NCI-H2107 (cell line): ENCODE results near the gene GBP4.

Experiments used
- DNase-seq: peaks from one replicate; lab custom pipeline; 2025; lab: John Stamatoyannopoulos, UW

The GBP4 gene

GRCh38 chr1:89170170-89171066 lies 28.3 kb downstream of the GBP4 start:
- DNase-seq: no peak

GRCh38 chr1:89169166-89169565 lies 29.6 kb downstream of the GBP4 start:
- DNase-seq: no peak

- no peak for DNase-seq
Observed at GRCh38 chr1:89167590-89168230, 31.0 kb downstream of the GBP4 start.

DNA sequence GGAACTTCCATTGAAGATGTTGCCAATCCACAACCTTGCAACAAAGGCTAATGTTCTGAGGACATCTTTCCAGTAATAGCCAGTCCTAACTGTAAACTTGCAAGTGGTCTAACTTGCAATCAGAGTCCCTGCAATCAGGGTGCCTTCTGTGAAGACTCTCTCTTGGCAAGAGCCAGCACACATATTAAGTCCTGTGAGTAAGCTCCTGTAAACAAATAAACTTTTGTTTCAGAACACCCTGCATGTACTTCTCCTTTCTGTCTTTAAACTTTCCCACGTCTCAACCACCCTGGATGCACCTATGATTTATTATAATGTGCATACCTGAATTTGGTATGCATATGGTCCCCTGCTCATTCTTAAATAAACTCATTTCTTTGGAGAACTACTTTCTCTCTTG lies 32.0 kb downstream of the GBP4 start:
- no peak for DNase-seq

DNA sequence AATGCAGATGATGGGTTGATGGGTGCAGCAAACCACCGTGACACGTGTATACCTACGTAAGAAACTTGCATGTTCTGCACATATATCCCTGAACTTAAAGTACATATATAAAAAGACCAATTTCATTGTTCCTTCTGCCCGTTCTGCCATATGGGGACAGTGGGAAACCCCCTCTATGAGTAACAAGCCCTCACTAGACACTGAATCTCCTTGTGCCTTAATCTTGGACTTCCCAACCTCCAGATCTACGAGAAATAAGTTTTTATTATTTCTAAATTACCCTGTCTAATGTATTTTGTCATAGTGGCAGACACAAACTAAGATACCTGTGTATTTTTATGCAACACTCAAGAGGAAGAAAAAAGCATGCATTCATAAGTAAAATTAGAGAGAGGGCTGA lies 32.9 kb downstream of the GBP4 start:
- no peak for DNase-seq

GRCh38 chr1:89151047-89151446 lies 47.7 kb downstream of the GBP4 start:
- DNase-seq: no peak

- DNase-seq: no peak
Observed at GRCh38 chr1:89149976-89150375, 48.8 kb downstream of the GBP4 start.

DNA sequence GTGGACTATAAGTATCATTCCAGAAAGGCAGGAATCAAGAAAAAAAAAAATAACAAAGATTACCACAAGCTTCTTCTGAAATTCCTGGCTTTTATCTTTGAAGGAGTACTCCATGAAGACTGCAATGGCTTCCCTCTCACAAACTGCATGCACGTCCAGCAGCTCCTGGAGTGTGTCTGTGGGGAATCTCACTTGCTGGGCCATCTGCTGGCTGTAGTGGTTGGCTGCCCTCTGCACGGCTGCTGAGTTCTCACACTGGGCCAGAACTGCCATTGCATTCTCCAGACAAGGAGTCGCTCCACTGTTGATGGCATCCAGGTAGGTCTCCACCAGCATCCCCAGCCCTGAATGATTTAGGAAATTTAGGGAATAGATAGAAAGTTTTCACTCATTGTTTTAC lies 49.5 kb downstream of the GBP4 start:
- DNase-seq: no peak

DNA sequence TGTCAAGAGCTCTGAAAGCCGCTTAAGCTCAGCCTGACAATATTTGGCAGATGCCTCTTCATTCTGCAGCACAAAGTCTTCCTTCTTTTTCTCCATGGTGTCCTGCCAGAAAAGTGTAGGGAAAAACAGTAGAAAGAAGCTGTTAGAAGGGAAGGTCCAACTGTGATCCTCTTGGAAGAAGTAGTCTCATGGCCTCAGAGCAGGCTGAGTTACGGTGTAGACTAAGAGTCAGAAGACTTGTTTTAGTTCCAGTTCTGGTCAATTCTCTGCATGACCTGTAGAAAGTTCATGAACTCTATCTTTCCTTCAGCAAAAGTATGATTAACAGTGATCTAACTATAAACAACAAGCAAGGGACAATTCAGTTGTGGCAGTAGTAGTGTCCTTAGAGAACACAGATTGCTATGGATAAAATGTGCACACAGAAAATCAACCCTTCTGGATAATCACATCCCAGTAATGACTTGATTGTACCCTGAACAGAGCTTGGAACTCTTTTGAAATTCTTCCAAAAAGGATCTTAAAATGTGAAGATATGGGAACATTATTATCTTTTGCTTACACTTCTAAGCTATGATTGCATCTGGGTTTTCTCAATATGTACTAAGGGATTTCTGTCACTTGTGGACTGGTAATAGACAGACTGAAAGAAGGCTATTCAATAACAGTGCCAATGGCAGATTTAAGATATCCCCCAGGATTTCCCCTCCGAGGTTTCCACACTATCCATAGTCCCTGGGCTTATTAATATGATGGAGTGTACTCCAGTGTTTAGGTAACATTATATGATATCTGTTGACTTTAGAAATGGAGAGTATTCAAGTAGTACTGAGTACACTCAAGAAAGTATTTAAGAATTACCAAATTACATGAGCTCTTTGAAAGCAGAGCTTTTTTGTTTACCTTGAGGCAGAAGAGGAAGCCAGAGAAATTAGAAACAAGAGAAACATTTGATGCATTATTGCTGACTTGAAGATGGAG lies 50.8 kb downstream of the GBP4 start:
- DNase-seq: no peak

- no peak for DNase-seq
Observed at GRCh38 chr1:89146721-89147120, 52.0 kb downstream of the GBP4 start.

DNA sequence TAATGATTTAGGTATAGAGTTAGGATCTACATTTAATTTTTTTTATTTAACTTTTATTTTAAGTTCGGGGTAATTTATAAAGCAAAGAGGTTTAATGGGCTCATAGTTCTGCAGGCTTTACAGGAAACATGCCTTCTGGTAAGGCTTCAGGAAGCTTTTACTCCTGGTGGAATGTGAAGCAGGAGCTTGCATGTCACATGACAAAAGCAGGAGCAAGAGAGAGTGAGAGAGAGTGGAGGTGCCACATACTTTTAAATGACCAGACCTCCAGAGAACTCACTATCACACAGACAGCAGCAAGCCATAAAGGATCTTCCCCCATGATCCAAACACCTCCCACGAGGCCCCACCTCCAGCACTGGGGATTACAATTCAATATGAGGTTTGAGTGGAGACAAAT lies 55.3 kb downstream of the GBP4 start:
- DNase-seq: no peak

DNA sequence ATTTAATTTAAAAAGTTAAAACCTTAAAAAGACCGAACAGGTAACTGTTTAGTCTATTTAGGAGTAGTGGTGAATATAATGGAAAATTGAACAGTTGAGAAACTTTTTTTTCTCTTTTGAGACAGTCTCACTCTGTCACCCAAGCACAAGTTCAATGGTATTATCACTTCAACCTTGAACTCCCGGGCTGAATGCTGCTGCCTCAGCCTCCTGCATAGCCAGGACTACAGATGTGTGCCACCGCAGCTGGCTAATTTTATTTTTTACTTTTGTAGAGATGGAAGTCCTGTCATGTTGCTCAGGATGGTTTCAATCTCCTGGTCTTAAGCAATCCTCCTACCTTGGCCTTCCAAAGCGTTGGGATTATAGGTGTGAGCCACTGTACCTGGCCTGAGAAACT lies 56.6 kb downstream of the GBP4 start:
- no peak for DNase-seq

DNA sequence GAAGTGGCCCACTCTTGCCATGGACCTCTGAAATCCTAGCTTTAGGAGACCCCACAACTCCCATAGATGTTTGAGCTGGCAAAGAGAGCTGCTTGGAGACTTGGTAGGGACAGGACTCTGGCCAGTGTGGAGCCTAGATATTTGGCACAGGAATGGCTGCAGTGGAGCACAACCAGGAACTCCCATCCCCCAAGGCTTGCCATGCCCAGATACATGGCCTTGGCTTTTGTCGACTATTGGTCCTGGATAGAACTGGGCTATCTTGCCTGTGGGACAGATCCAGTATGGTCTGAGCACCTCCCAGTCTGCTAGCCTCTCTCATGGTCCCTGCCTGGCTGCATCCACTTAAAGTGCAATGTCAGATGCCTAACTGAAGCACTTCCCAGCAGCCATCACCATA lies 65.0 kb downstream of the GBP4 start:
- DNase-seq: no peak
